H1 (cell line): ENCODE measurements around the gene LIN37. TPM values are rescaled to one million over a fixed set of nuclear protein-coding genes. Genes with fewer than 3 reads are reported as not detected.

Experiments used
- CTCF ChIA-PET: fragments of 300-600 bp; sonication (Branson Sonifier 250); formaldehyde crosslinking; loops from one replicate; lab custom pipeline; 2021; ENCODE audit not compliant: partially characterized antibody; lab: Charles Lee
- POLR2A ChIA-PET: fragments of 300-600 bp; sonication (Branson Sonifier 250); formaldehyde crosslinking; loops from one replicate; lab custom pipeline; 2021; ENCODE audit warnings: inconsistent platforms; ENCODE audit not compliant: partially characterized antibody; lab: Charles Lee
- DNase-seq, 2 experiments: peaks; one replicate each; pipeline versions ENCODE4 v3.0.0 to v3.0.0-alpha.2; 2010 to 2022; ENCODE audit warnings: low spot score in 2 of 2, low read depth in 1 of 2, mixed read lengths in 1 of 2
- FAIRE-seq: peaks from 2 replicates; lab custom pipeline; 2011; peaks lifted over from hg19 to GRCh38; lab: Jason Lieb, UNC
- H2AFZ ChIP-seq: 2 replicates; pipeline ENCODE4 v1.8.1; 2012; ENCODE audit warnings: low read length, inconsistent platforms
- H2AK5ac ChIP-seq: 2 replicates; pipeline ENCODE4 v1.6.1; 2013; ENCODE audit warnings: low read depth, low read length
- H2BK120ac ChIP-seq: replicated peaks from 2 replicates; pipeline ENCODE3; 2013; ENCODE audit warnings: low read depth, low read length, inconsistent platforms
- H2BK12ac ChIP-seq: 2 replicates; pipeline ENCODE4 v1.6.1; 2013; ENCODE audit warnings: low read depth, low read length
- H2BK15ac ChIP-seq: 2 replicates; pipeline ENCODE4 v1.6.1; 2013; ENCODE audit warnings: low read length
- H2BK20ac ChIP-seq: 2 replicates; pipeline ENCODE4 v1.6.1; 2013; ENCODE audit warnings: low read length
- H2BK5ac ChIP-seq: 2 replicates; pipeline ENCODE4 v1.6.1; 2013; ENCODE audit warnings: low read depth, low read length
- H3K14ac ChIP-seq: 2 replicates; pipeline ENCODE4 v1.6.1; 2013; ENCODE audit warnings: inconsistent platforms; ENCODE audit not compliant: insufficient read length
- H3K18ac ChIP-seq: 2 replicates; pipeline ENCODE4 v1.6.1; 2013; ENCODE audit warnings: low read length; ENCODE audit errors: extremely low read depth
- H3K23ac ChIP-seq: 2 replicates; pipeline ENCODE4 v1.6.1; 2013; ENCODE audit warnings: inconsistent platforms; ENCODE audit not compliant: insufficient read length
- H3K23me2 ChIP-seq: 2 replicates; pipeline ENCODE4 v1.6.1; 2013; ENCODE audit warnings: low read depth, low read length
- H3K27ac ChIP-seq: 2 replicates; pipeline ENCODE4 v1.6.1; 2011; ENCODE audit warnings: low read depth, low read length, inconsistent platforms
- H3K27me3 ChIP-seq, 4 experiments: replicated peaks in 1 of 4; 1 replicate in 1 of 4; 2 replicates in 3 of 4; pipeline versions ENCODE4 v1.6.1 to v1.8.1; 2011 to 2013; ENCODE audit warnings: low read length in 3 of 4, mild to moderate bottlenecking in 3 of 4, inconsistent platforms in 2 of 4, mixed read lengths in 2 of 4, moderate library complexity in 1 of 4; ENCODE audit not compliant: control insufficient read depth in 3 of 4, insufficient read depth in 3 of 4; ENCODE audit errors: extremely low read depth in 1 of 4
- H3K36me3 ChIP-seq, 4 experiments: 2 replicates each; pipeline versions ENCODE4 v1.6.1 to v1.8.1; 2011 to 2013; ENCODE audit warnings: mild to moderate bottlenecking in 4 of 4, low read length in 3 of 4, moderate library complexity in 2 of 4, control low read depth in 1 of 4, inconsistent platforms in 1 of 4; ENCODE audit not compliant: insufficient read depth in 4 of 4, control insufficient read depth in 2 of 4
- H3K4ac ChIP-seq: replicated peaks from 2 replicates; pipeline ENCODE3; 2013; ENCODE audit warnings: low read length, low read depth, mixed read lengths, inconsistent platforms; ENCODE audit not compliant: insufficient read length
- H3K4me1 ChIP-seq, 4 experiments: replicated peaks in 1 of 4; 1 replicate in 1 of 4; 2 replicates in 3 of 4; pipeline versions ENCODE4 v1.6.1 to v1.8.1; 2011 to 2013; ENCODE audit warnings: low read length in 3 of 4, inconsistent platforms in 2 of 4, mixed read lengths in 1 of 4; ENCODE audit not compliant: insufficient read depth in 4 of 4, control insufficient read depth in 3 of 4
- H3K4me2 ChIP-seq, 2 experiments: 2 replicates each; pipeline versions ENCODE4 v1.6.1 to v1.8.1; 2011 to 2013; ENCODE audit warnings: low read depth in 2 of 2, low read length in 2 of 2, control low read depth in 1 of 2, inconsistent platforms in 1 of 2, mild to moderate bottlenecking in 1 of 2; ENCODE audit not compliant: insufficient read depth in 1 of 2
- H3K4me3 ChIP-seq, 4 experiments: fragments of 200-600, 300-600 bp in 1 of 4; sonication (generic), shearing (Covaris generic), sonication (Bioruptor Twin) in 1 of 4; 2 replicates each; pipeline versions ENCODE4 v1.5.1 to v1.8.1; 2011 to 2016; ENCODE audit warnings: low read length in 4 of 4, low read depth in 3 of 4, control low read depth in 2 of 4, inconsistent platforms in 2 of 4, mild to moderate bottlenecking in 2 of 4, mixed read lengths in 1 of 4, moderate library complexity in 1 of 4; ENCODE audit not compliant: insufficient read depth in 2 of 4; ENCODE audit errors: extremely low read depth in 1 of 4
- H3K56ac ChIP-seq: replicated peaks from 2 replicates; pipeline ENCODE3; 2013; ENCODE audit warnings: low read depth, mild to moderate bottlenecking, mixed read lengths, low read length, inconsistent platforms; ENCODE audit not compliant: insufficient read length
- H3K79me1 ChIP-seq: 2 replicates; pipeline ENCODE4 v1.6.1; 2013; ENCODE audit warnings: low read depth, low read length, control low read depth
- H3K79me2 ChIP-seq, 2 experiments: 2 replicates each; pipeline versions ENCODE4 v1.6.1 to v1.8.1; 2012 to 2013; ENCODE audit warnings: low read length in 2 of 2, mild to moderate bottlenecking in 2 of 2, inconsistent platforms in 1 of 2; ENCODE audit not compliant: insufficient read depth in 2 of 2, control insufficient read depth in 1 of 2
- H3K9ac ChIP-seq, 4 experiments: replicated peaks in 1 of 4; 1 replicate in 1 of 4; 2 replicates in 3 of 4; pipeline versions ENCODE4 v1.6.1 to v1.8.1; 2011 to 2013; ENCODE audit warnings: low read depth in 3 of 4, low read length in 3 of 4, control low read depth in 2 of 4, mild to moderate bottlenecking in 2 of 4, moderate library complexity in 2 of 4, inconsistent platforms in 1 of 4; ENCODE audit errors: extremely low read depth in 1 of 4
- H3K9me3 ChIP-seq, 2 experiments: 2 replicates each; pipeline versions ENCODE4 v1.6.1 to v1.8.1; 2012 to 2013; ENCODE audit warnings: mild to moderate bottlenecking in 2 of 2, moderate library complexity in 2 of 2, control low read depth in 1 of 2, inconsistent platforms in 1 of 2, low read depth in 1 of 2, low read length in 1 of 2, mixed read lengths in 1 of 2; ENCODE audit not compliant: insufficient read depth in 2 of 2
- H4K20me1 ChIP-seq, 2 experiments: replicated peaks in 1 of 2; 2 replicates each; pipeline versions ENCODE3 to v1.8.1; 2011 to 2013; ENCODE audit warnings: inconsistent platforms in 2 of 2, low read length in 2 of 2, mild to moderate bottlenecking in 1 of 2; ENCODE audit not compliant: insufficient read depth in 2 of 2, control insufficient read depth in 1 of 2
- H4K5ac ChIP-seq: 2 replicates; pipeline ENCODE4 v1.6.1; 2013; ENCODE audit warnings: low read length, low read depth, mixed read lengths, inconsistent platforms; ENCODE audit not compliant: insufficient read length
- H4K8ac ChIP-seq: 2 replicates; pipeline ENCODE4 v1.8.0; 2013; ENCODE audit warnings: mild to moderate bottlenecking, moderate library complexity, low read length, inconsistent platforms; ENCODE audit not compliant: insufficient read depth; ENCODE audit errors: extremely low read depth
- H4K91ac ChIP-seq: replicated peaks from 2 replicates; pipeline ENCODE3; 2013; ENCODE audit warnings: low read length, mixed read lengths, inconsistent platforms; ENCODE audit not compliant: insufficient read length
- CHD1 ChIP-seq: IDR thresholded peaks from 2 replicates; pipeline ENCODE4 v1.6.1; 2012; ENCODE audit warnings: low read depth, low read length, improper control_type of control experiment
- CREB1 ChIP-seq: IDR thresholded peaks from 2 replicates; pipeline ENCODE4 v1.6.1; 2012; ENCODE audit warnings: inconsistent platforms
- EGR1 ChIP-seq: IDR thresholded peaks from 2 replicates; pipeline ENCODE4 v1.6.1; 2011; ENCODE audit warnings: low read depth, low read length, borderline replicate concordance
- EP300 ChIP-seq, 2 experiments: IDR thresholded peaks; 1 replicate in 1 of 2; 2 replicates in 1 of 2; pipeline ENCODE4 v1.6.1; 2011 to 2012; ENCODE audit warnings: low read depth in 2 of 2, low read length in 2 of 2, mild to moderate bottlenecking in 2 of 2, borderline replicate concordance in 1 of 2, inconsistent platforms in 1 of 2, moderate library complexity in 1 of 2
- GABPA ChIP-seq: IDR thresholded peaks from 2 replicates; pipeline ENCODE4 v1.6.1; 2011; ENCODE audit warnings: mild to moderate bottlenecking, low read length, moderate library complexity, borderline replicate concordance; ENCODE audit not compliant: insufficient read depth
- POU5F1 ChIP-seq: IDR thresholded peaks from 2 replicates; pipeline ENCODE4 v1.6.1; 2011; ENCODE audit warnings: low read depth, mild to moderate bottlenecking, low read length, moderate library complexity
- RNF2 ChIP-seq: fragments of 200-900, 300-1000 bp; sonication (generic); IDR thresholded peaks from 2 replicates; pipeline ENCODE4 v1.7.1; 2016; ENCODE audit warnings: borderline replicate concordance, low read depth, mild to moderate bottlenecking, antibody characterized with exemption, low read length; ENCODE audit not compliant: poor library complexity, severe bottlenecking; ENCODE audit errors: missing control alignments
- SP1 ChIP-seq: IDR thresholded peaks from 2 replicates; pipeline ENCODE4 v1.6.1; 2011; ENCODE audit warnings: low read depth, low read length
- TEAD4 ChIP-seq: IDR thresholded peaks from 2 replicates; pipeline ENCODE4 v1.6.1; 2012; ENCODE audit warnings: low read depth, low read length, inconsistent platforms, mixed read lengths
- WGBS, 2 experiments: shearing (Covaris generic) in 1 of 2; methylation state at CpG; one replicate each; pipeline versions ENCODE4 v1.1.6 to v1.1.7; 2013 to 2015; ENCODE audit warnings: low lambda C conversion rate in 2 of 2, mixed read lengths in 2 of 2, inconsistent platforms in 1 of 2, low coverage in 1 of 2, missing lambda C conversion rate in 1 of 2; ENCODE audit not compliant: insufficient replicate concordance in 2 of 2, insufficient coverage in 1 of 2, insufficient read length in 1 of 2; ENCODE audit errors: extremely low coverage in 1 of 2, missing lambda C conversion rate in 1 of 2; 5-methylcytosine and 5-hydroxymethylcytosine counted together
- polyA plus RNA-seq, 7 experiments: library from polyadenylated mRNA; depleted of rRNA in 3 of 7; stranded (reverse) in 5 of 7; unstranded in 2 of 7; fragments of >200 nt in 5 of 7; fragments of 200-250 nt in 2 of 7; gene quantifications; 1 replicate in 5 of 7; 2 replicates in 1 of 7; 4 replicates in 1 of 7; pipeline versions ENCODE4 v1.2.1 to v1.2.3, GENCODE V29; 2011 to 2013; ENCODE audit warnings: missing spikeins in 2 of 7, mixed read lengths in 2 of 7
- total RNA-seq: library from RNA; stranded (reverse); fragmentation: NEBNext Ultra II Directional; extraction: Animal tissue kit (Norgen Biotek cat#: 25700); gene quantifications from 2 replicates; pipeline ENCODE4 v1.2.1, GENCODE V29; 2021

Gene LIN37
- total and polyA plus RNA-seq, 2 of the 8 experiments (the other 6 are each of a cell fraction or from before 2014, with no cell fraction given): 3.8 to 9.8 TPM

GRCh38 chr19:35791814-35792279, 43.5 kb downstream of the LIN37 start:
- H2BK5ac ChIP-seq: no peak overlapping the region
- H2BK120ac ChIP-seq: no peak overlapping the region
- no peak overlapping the region for H4K5ac ChIP-seq
- H3K9ac ChIP-seq: no peak overlapping the region
- H3K23me2 ChIP-seq: peaks cover 2% of the 10 kb centered on the region; the same call in 1 of the 2 replicates
- peaks cover 6 to 12% (median 10%) of the 10 kb centered on the region in 4 experiments for H3K27me3 ChIP-seq
- CTCF ChIA-PET: no interaction called here
- H3K4me2 ChIP-seq: no peak overlapping the region
- H2BK20ac ChIP-seq: no peak overlapping the region
- no peaks in the 10 kb centered on the region for H3K36me3 ChIP-seq
- no peak overlapping the region for H3K4me3 ChIP-seq
- H2BK15ac ChIP-seq: no peak overlapping the region
- POLR2A ChIA-PET: no interaction called here
- H2BK12ac ChIP-seq: no peak overlapping the region
- H3K79me1 ChIP-seq: no peaks in the 10 kb centered on the region
- no peak overlapping the region for H3K4ac ChIP-seq
- H3K56ac ChIP-seq: no peak overlapping the region
- no peaks in the 10 kb centered on the region for H3K9me3 ChIP-seq
- H2AFZ ChIP-seq: no peak overlapping the region
- no peak overlapping the region for H3K14ac ChIP-seq
- H4K20me1 ChIP-seq: peaks cover 2 to 3% of the 10 kb centered on the region in 2 experiments
- H3K23ac ChIP-seq: no peak overlapping the region
- no peak overlapping the region for H3K27ac ChIP-seq
- WGBS, 2 experiments: 82% methylated on average over 7 of the region's 9 CpGs; no CpG with 5 or more reads in 1 of the 2 experiments
- no peak for DNase-seq
- no peak for FAIRE-seq
- no peak overlapping the region for H2AK5ac ChIP-seq
- H4K8ac ChIP-seq: no peak overlapping the region; the same call in 1 of the 2 replicates
- peaks cover 0 to 10% (median 2%) of the 10 kb centered on the region in 4 experiments; a peak in 3 of 7 replicates for H3K4me1 ChIP-seq
- no peak overlapping the region for H3K18ac ChIP-seq
- H4K91ac ChIP-seq: no peak overlapping the region
- H3K79me2 ChIP-seq: no peaks in the 10 kb centered on the region
- TF ChIP-seq SP1 (no peak), POU5F1 (no peak), TEAD4 (no peak), CREB1 (no peak), GABPA (no peak), CHD1 (no peak), EP300 (IDR thresholded peaks at IDR 0.05; ENCODE audit: borderline replicate concordance in 1 of 2, low read depth in 2 of 2, low read length in 2 of 2) (no peak), EGR1 (no peak), RNF2 (no peak)
